ENCODE data around the gene TMED10.
"Not testable (repeated sequence)": the region's sequence is repeated elsewhere in the genome, so short reads cannot be mapped to it uniquely, and the experiment has no call there.

Gene TMED10

GRCh38 chr14:75127474-75127820 is 49.0 kb downstream of the TMED10 start:
- not testable (repeated sequence) for DNase-seq (ENCODE audit: low read depth in 2 of 2)

DNA sequence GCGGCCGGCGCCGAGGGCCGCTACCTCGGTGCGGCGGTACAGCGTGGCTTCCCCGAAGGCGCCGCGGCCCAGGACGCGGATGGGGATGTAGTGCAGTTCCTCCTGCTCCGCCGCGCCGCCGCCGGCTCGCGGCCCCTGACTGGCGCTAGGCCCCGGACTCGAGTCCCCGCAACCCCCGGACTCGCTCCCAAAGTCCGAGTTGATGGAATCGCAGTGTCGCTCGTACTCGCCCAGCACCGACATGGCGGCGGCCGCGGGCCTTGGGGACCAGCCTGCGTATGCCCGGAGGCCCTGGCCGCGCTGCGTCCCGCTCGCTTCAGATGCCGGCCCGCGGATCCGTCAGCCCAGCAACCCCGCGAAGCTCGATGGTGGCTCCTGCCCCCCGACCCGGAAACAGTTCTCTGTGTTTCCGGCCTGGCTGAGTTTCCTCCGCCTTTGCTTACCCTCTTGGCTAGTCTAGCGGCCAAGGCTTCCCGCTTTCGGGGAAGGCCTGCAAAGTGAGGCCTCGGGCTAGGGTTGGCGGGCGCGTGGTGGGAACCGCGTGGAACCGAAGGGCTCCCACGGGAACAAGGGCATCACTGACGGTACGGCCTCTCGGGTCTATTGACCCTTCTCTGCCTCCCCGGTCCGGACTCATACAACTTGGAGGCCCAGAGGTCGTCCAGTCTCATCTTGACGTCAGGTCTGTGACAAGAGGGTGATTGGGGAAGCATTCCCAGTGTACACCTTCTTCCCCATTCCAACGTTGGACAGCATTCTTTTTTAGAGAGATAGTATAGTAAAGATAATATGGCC is 49.5 kb downstream of the TMED10 start, which contains the start of gene NEK9:
TSS of gene NEK9 (minus strand) at position 370 of the 795 bp plus-strand sequence. CDS start at position 243, 127 bp downstream.
- DNase-seq (ENCODE audit: low read depth in 2 of 2), result peak; percentile 65 to 89

GRCh38 chr14:75126121-75126544 is 50.3 kb downstream of the TMED10 start:
- no peak for DNase-seq (ENCODE audit: low read depth in 2 of 2)

- DNase-seq (ENCODE audit: low read depth in 2 of 2), result no peak
Measured at GRCh38 chr14:75125617-75126016, 50.8 kb downstream of the TMED10 start.

- no peak for DNase-seq (ENCODE audit: low read depth in 2 of 2)
Measured at GRCh38 chr14:75123991-75124390, 52.4 kb downstream of the TMED10 start.

GRCh38 chr14:75121552-75121951 is 54.9 kb downstream of the TMED10 start:
- no peak for DNase-seq (ENCODE audit: low read depth in 2 of 2)

- no peak for DNase-seq (ENCODE audit: low read depth in 2 of 2)
Measured at GRCh38 chr14:75120541-75121291, 55.7 kb downstream of the TMED10 start.

GRCh38 chr14:75119056-75119455 is 57.4 kb downstream of the TMED10 start:
- no peak for DNase-seq (ENCODE audit: low read depth in 2 of 2)

- no peak for DNase-seq (ENCODE audit: low read depth in 2 of 2)
Measured at GRCh38 chr14:75113932-75114539, 62.4 kb downstream of the TMED10 start.

- no peak for DNase-seq (ENCODE audit: low read depth in 2 of 2)
Measured at GRCh38 chr14:75109877-75110276, 66.5 kb downstream of the TMED10 start.

GRCh38 chr14:75107186-75107585 is 69.2 kb downstream of the TMED10 start:
- DNase-seq (ENCODE audit: low read depth in 2 of 2), result no peak

DNA sequence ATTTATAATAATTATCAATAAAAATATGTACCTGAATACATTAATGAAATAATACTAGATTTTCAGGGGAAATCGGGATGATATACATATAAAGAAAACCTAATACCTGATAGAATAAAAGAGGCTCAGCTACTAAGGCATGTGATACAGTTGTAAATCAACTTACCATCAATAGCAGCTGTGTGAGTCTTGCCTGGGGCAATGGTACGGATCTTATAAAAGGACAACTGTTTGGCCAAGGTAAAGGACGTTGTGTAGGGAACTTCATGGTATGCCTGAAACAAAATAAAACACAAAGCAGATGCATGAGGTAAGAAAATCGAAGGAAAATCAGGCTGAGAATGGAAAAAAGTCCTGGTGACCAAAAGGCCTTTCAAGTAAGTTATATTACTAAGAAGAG is 74.9 kb downstream of the TMED10 start:
- DNase-seq (ENCODE audit: low read depth in 2 of 2), result no peak

GRCh38 chr14:75098682-75099081 is 77.7 kb downstream of the TMED10 start:
- DNase-seq (ENCODE audit: low read depth in 2 of 2), result no peak

DNA sequence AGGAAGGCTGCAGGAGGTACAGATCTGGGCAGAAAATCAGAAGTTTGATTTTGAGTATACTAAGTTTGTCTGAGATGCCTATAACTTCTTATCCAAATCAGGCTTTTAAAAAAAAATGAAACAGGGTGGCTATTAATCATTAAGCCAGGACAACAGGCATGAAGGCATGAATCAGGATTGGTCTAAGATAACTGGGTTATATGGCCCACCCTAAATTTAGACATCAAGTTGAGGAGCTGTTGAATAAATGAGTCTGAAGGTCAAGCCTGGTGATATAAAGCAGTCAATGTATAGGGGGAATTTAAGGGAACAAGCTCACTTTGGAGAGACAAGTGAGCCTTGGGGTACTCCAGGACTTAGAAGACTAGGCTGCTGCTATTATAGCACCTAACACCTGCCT is 78.2 kb downstream of the TMED10 start:
- no peak for DNase-seq (ENCODE audit: low read depth in 2 of 2)

DNA sequence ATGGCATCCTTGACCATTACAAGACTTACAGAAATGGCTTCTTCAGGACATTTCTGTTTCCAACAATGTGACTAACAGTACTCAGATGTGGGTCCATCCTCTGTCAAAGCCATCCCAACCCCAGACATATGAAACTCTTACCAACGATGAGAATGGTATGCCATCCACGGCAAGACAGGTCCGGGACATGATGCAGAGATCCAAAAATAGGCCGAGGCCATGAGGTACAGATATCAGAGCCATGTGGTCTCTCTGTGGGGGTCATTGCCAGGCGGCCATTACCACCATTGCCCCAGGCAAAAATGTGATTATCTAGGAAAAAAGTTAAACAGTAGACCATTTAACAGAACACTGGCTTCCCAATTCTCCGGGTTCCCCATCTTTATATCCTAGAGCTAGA is 79.5 kb downstream of the TMED10 start:
- DNase-seq (ENCODE audit: low read depth in 2 of 2), result no peak

GRCh38 chr14:75095690-75096089 is 80.7 kb downstream of the TMED10 start:
- DNase-seq (ENCODE audit: low read depth in 2 of 2), result no peak

GRCh38 chr14:75094896-75095295 is 81.5 kb downstream of the TMED10 start:
- DNase-seq (ENCODE audit: low read depth in 2 of 2), result no peak

GRCh38 chr14:75092698-75093097 is 83.7 kb downstream of the TMED10 start:
- no peak for DNase-seq (ENCODE audit: low read depth in 2 of 2)

DNA sequence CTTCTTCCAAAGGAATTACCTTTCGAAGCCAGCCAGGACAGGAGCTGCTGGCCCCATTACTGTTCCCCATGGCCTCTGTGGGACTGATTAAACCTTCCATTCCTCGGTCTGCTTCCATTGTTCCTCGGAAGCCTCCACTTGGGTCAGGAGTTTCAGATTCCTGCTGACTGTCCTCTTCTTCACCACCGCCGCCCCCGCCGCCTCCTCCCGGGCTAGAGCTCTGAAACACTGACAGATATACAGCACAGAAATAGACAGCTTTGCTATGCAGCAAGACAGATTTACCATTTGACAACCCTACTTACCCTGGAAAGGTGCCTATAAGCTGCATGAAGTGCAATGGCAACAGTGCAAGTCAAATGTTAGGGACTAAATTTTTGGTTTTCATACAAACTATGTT is 85.2 kb downstream of the TMED10 start:
- no peak for DNase-seq (ENCODE audit: low read depth in 2 of 2)

DNA sequence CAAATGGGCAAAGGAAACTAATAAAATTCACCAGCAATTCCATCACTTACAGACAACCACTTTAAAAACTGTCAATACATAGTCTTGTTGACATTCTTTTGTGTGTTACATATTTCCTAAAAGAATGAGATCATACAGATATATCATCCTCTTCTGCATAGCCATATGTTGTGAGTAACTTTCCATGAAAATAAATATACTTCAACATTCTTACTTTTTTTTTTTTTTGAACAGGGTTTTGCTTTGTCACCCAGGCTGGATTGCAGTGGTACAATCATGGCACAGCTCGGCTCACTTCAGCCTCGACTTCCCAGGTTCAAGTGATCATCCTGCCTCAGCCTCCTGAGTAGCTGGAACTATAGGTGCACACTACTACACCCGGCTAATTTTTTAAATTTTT is 86.1 kb downstream of the TMED10 start:
- no peak for DNase-seq (ENCODE audit: low read depth in 2 of 2)

- no peak for DNase-seq (ENCODE audit: low read depth in 2 of 2)
Measured at GRCh38 chr14:75088566-75089373, 87.6 kb downstream of the TMED10 start.

- no peak for DNase-seq (ENCODE audit: low read depth in 2 of 2)
Measured at GRCh38 chr14:75088153-75088552, 88.3 kb downstream of the TMED10 start.

Measured in stimulated activated CD4-positive, alpha-beta T cell treated with anti-CD3 and anti-CD28 coated beads, Interleukin-1b, Interleukin-23, amount 100 ng/mL, for 1 hour (primary cell).